Activated CD4-positive, alpha-beta T cell treated with anti-CD3 and anti-CD28 coated beads, Interleukin-2, amount 10 ng/mL, durations not matched to agents 7 days and 5 days (primary cell): Measurements from ENCODE around the gene FHL1. TPM values are rescaled to one million over a fixed set of nuclear protein-coding genes. Genes with fewer than 3 reads are reported as not detected.

Experiments
- CTCF ChIA-PET: fragments of 350-600 bp; sonication (Branson Sonifier 250); formaldehyde crosslinking; loops from one replicate; lab custom pipeline; 2021; ENCODE audit warnings: antibody characterized with exemption; lab: Charles Lee
- POLR2A ChIA-PET: fragments of 350-600 bp; sonication (Branson Sonifier 250); formaldehyde crosslinking; loops from one replicate; lab custom pipeline; 2021; ENCODE audit warnings: antibody characterized with exemption; lab: Charles Lee
- DNase-seq: peaks from one replicate; pipeline ENCODE4 v3.0.0-alpha.2; 2020
- H3K27ac Mint-ChIP-seq: one replicate; pipeline ENCODE4 v1.8.0; 2021; ENCODE audit warnings: mild to moderate bottlenecking, moderate library complexity, mixed read lengths
- H3K27me3 Mint-ChIP-seq: one replicate; pipeline ENCODE4 v1.8.0; 2021; ENCODE audit warnings: mixed read lengths
- H3K36me3 Mint-ChIP-seq: one replicate; pipeline ENCODE4 v1.8.0; 2021; ENCODE audit warnings: low read depth, mixed read lengths
- H3K4me1 Mint-ChIP-seq: one replicate; pipeline ENCODE4 v1.8.0; 2021; ENCODE audit warnings: mixed read lengths
- H3K4me3 Mint-ChIP-seq: one replicate; pipeline ENCODE4 v1.8.0; 2021; ENCODE audit warnings: mild to moderate bottlenecking, moderate library complexity, mixed read lengths
- H3K9me3 Mint-ChIP-seq: one replicate; pipeline ENCODE4 v1.8.0; 2021; ENCODE audit warnings: mixed read lengths
- total RNA-seq, 2 experiments: library from RNA; stranded (reverse); gene quantifications; one replicate each; pipeline ENCODE4 v1.2.3, GENCODE V29; 2021

FHL1 gene
- total RNA-seq, 2 experiments from 2014 or later: 12.8 to 16.7 TPM

DNA sequence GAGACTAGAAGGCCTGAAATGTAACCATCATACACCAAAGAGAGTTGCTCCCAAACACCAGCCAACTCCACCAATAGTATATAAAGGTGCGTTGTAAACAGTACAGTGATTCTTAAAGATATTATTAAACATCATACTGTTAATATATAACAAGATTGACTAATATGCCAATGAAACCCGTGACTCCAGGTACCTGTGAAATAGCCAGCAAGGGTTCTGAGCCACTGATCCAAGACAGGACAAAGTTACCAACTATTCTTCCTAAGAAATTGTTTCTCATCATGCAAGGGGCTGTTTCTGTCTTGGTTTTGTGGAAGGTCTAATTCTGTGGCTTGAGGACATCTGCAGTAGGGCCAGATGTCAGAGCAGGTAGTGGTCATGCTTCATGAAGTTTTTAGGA, 47.2 kb downstream of the FHL1 start:
- no peak for DNase-seq
- ChIA-PET POLR2A (no interaction called here), CTCF (no interaction called here)
- Mint-ChIP-seq H3K36me3 (peaks cover 4% of the 10 kb centered on the region), H3K27ac (no peak overlapping the region), H3K9me3 (no peaks in the 10 kb centered on the region), H3K27me3 (no peaks in the 10 kb centered on the region), H3K4me3 (no peak overlapping the region), H3K4me1 (peaks cover 42% of the 10 kb centered on the region)

DNA sequence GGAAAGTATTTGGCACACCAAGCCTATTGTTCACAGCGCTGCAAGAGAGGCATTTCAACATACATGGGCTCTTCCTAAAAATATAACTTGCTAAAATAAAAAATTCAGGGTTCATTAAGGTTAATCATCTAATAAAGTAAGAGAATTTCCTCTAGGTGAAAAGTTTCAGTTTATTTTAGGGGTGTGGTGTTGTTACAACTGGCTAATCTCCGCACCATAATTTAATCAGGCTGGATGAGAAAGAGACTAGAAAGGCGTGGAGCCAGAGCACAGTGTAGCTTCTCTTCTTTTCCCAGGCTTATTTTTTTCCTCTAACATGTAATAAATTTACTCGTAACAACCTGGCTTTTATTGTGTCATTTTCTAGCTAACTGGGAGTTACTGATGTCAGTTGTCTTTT, 47.9 kb downstream of the FHL1 start:
- H3K9me3 Mint-ChIP-seq: no peaks in the 10 kb centered on the region
- H3K4me1 Mint-ChIP-seq: peaks cover 42% of the 10 kb centered on the region
- no peaks in the 10 kb centered on the region for H3K27me3 Mint-ChIP-seq
- DNase-seq: no peak
- CTCF ChIA-PET: interaction anchor here (1.7 kb wide), 1 partner anchor 9 kb away, joined by 4 read pairs; no protein-coding TSS in a partner anchor
- peaks cover 4% of the 10 kb centered on the region for H3K36me3 Mint-ChIP-seq
- H3K4me3 Mint-ChIP-seq: no peak overlapping the region
- POLR2A ChIA-PET: no interaction called here
- no peak overlapping the region for H3K27ac Mint-ChIP-seq

GRCh38 chrX:136196691-136197155, 49.4 kb downstream of the FHL1 start:
- Mint-ChIP-seq H3K4me3 (no peak overlapping the region), H3K27me3 (no peaks in the 10 kb centered on the region)

DNA sequence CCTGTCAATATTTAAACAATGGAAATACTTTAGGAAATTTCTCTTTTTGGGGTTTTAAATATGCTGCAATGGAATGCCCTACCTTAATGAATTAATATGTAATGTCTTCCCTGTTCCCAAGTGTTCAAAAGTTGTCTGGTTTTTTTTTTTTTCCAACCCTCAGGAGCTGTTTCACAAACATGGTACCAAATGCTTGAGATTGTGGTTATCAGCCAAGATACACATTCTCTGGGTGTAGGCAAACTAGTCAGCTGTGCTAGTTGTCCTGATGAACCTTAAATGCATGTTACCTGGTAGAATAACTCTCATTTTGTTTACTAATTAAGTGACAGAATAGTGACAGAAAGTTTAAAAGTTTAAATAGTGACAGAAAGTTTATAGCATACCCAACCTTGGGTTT, 50.7 kb downstream of the FHL1 start:
- CTCF ChIA-PET: no interaction called here
- no peaks in the 10 kb centered on the region for H3K9me3 Mint-ChIP-seq
- H3K36me3 Mint-ChIP-seq: peaks cover 4% of the 10 kb centered on the region
- H3K27ac Mint-ChIP-seq: no peak overlapping the region
- POLR2A ChIA-PET: no interaction called here
- DNase-seq: no peak
- H3K27me3 Mint-ChIP-seq: no peaks in the 10 kb centered on the region
- H3K4me1 Mint-ChIP-seq: peaks cover 32% of the 10 kb centered on the region
- no peak overlapping the region for H3K4me3 Mint-ChIP-seq

More at GRCh38 chrX:136196691-136197155, 49.4 kb downstream of the FHL1 start:
- POLR2A ChIA-PET: no interaction called here
- Mint-ChIP-seq H3K9me3 (no peaks in the 10 kb centered on the region), H3K36me3 (peaks cover 4% of the 10 kb centered on the region), H3K4me1 (peaks cover 40% of the 10 kb centered on the region), H3K27ac (no peak overlapping the region)
- no peak for DNase-seq
- CTCF ChIA-PET: interaction anchor here (1.7 kb wide), 1 partner anchor 8 kb away, joined by 4 read pairs; no protein-coding TSS in a partner anchor

DNA sequence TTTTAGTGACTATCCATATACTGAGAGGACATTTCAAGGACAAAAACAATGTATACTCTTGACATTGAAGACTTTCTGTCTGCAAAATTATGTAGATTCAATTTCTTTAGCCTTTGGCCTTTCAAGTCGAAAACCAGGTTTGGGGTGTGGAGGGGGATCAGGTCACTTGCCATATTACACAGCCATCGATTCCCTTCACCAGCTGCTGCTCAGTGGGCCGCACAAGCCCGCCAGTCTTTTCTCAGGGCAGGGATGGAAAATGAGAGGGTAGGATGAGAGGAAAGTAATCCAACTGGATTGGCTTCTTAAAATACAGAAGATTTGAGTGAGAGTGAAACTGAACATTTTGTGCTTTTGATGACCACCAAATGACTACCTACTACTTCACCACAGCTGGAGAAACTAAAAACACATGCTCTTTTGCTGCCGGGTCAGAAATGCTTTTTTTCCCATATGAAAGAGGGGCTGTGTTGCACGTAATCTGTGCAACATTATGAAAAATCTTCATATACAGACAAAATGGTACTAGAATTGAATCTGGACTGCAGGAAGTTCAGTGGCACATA, 51.4 kb downstream of the FHL1 start:
- H3K36me3 Mint-ChIP-seq: no peaks in the 10 kb centered on the region

GRCh38 chrX:136199365-136199764, 52.0 kb downstream of the FHL1 start:
- Mint-ChIP-seq H3K27ac (no peak overlapping the region), H3K27me3 (no peaks in the 10 kb centered on the region), H3K4me3 (no peak overlapping the region), H3K36me3 (no peaks in the 10 kb centered on the region), H3K4me1 (peaks cover 31% of the 10 kb centered on the region), H3K9me3 (no peaks in the 10 kb centered on the region)
- ChIA-PET POLR2A (no interaction called here), CTCF (no interaction called here)
- DNase-seq: no peak

More for the DNA sequence above, 51.4 kb downstream of the FHL1 start:
- Mint-ChIP-seq H3K4me1 (peaks cover 32% of the 10 kb centered on the region), H3K27me3 (no peaks in the 10 kb centered on the region), H3K27ac (no peak overlapping the region), H3K9me3 (no peaks in the 10 kb centered on the region), H3K4me3 (no peak overlapping the region)
- CTCF ChIA-PET: no interaction called here
- POLR2A ChIA-PET: no interaction called here
- no peak for DNase-seq

- ChIA-PET CTCF (no interaction called here), POLR2A (no interaction called here)
- no peaks in the 10 kb centered on the region for H3K36me3 Mint-ChIP-seq
- no peak overlapping the region for H3K4me3 Mint-ChIP-seq
- no peak overlapping the region for H3K27ac Mint-ChIP-seq
- H3K9me3 Mint-ChIP-seq: no peaks in the 10 kb centered on the region
- no peaks in the 10 kb centered on the region for H3K27me3 Mint-ChIP-seq
- DNase-seq: peak; percentile 37
- H3K4me1 Mint-ChIP-seq: peaks cover 38% of the 10 kb centered on the region
These were observed 53.1 kb downstream of the FHL1 start for GRCh38 chrX:136200466-136200865.

DNA sequence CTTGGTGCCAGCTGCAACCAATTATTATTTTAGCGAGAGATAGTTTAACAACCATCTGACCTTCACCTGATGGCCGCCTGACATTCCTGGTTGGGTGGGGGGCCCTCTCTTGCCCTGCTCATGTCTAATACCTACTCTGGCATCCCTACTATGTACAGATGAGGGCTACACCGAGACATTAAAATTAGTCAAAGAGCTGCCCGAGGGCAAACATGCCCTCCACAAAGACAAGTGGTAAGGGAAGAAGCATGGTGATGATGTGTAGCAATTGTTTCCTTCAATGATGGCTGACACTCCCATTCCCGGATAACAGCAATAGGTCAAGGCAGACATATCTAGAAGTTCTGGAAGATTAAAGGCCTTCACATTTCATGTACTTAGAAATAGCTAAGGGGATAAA, 54.3 kb downstream of the FHL1 start:
- H3K27ac Mint-ChIP-seq: no peak overlapping the region
- H3K4me1 Mint-ChIP-seq: peaks cover 36% of the 10 kb centered on the region
- no peak overlapping the region for H3K4me3 Mint-ChIP-seq
- CTCF ChIA-PET: no interaction called here
- H3K36me3 Mint-ChIP-seq: no peaks in the 10 kb centered on the region
- H3K27me3 Mint-ChIP-seq: no peaks in the 10 kb centered on the region
- no peak for DNase-seq
- POLR2A ChIA-PET: no interaction called here
- H3K9me3 Mint-ChIP-seq: no peaks in the 10 kb centered on the region

- DNase-seq: no peak
- Mint-ChIP-seq H3K4me3 (no peak overlapping the region), H3K27me3 (no peaks in the 10 kb centered on the region), H3K4me1 (peaks cover 36% of the 10 kb centered on the region), H3K9me3 (no peaks in the 10 kb centered on the region), H3K36me3 (no peaks in the 10 kb centered on the region), H3K27ac (peak overlapping the region; percentile 3)
- POLR2A ChIA-PET: no interaction called here
- CTCF ChIA-PET: interaction anchor here (1.3 kb wide), 1 partner anchor 12 kb away, joined by 3 read pairs; no protein-coding TSS in a partner anchor
These were observed 55.6 kb downstream of the FHL1 start for GRCh38 chrX:136202889-136203288.

DNA sequence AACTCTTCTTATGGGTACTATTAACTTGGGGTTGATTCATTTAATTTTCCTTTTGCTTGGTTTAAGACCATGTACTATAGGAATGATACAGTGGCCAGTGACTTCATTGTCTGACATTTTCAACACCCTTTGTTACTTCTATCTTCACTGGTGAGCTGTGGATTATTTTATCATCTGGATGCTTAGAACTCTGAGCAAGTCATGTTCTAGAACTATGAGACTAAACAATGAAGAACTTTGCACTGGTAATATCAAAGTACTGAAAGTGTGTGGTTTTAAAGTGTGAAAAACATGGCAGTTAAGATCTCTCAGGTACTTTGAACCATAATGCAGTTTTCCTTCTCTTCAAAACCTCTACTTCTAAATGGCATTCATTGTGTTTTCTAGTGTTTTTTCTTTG, 56.1 kb downstream of the FHL1 start:
- no peak for DNase-seq
- CTCF ChIA-PET: interaction anchor here (1.3 to 1.4 kb wide), 2 partner anchors 7 to 13 kb away, joined by 3 to 4 read pairs; no protein-coding TSS in a partner anchor
- POLR2A ChIA-PET: no interaction called here
- no peaks in the 10 kb centered on the region for H3K27me3 Mint-ChIP-seq
- no peak overlapping the region for H3K4me3 Mint-ChIP-seq
- peaks cover 36% of the 10 kb centered on the region for H3K4me1 Mint-ChIP-seq
- H3K9me3 Mint-ChIP-seq: no peaks in the 10 kb centered on the region
- no peaks in the 10 kb centered on the region for H3K36me3 Mint-ChIP-seq
- H3K27ac Mint-ChIP-seq: peak overlapping the region; percentile 3

DNA sequence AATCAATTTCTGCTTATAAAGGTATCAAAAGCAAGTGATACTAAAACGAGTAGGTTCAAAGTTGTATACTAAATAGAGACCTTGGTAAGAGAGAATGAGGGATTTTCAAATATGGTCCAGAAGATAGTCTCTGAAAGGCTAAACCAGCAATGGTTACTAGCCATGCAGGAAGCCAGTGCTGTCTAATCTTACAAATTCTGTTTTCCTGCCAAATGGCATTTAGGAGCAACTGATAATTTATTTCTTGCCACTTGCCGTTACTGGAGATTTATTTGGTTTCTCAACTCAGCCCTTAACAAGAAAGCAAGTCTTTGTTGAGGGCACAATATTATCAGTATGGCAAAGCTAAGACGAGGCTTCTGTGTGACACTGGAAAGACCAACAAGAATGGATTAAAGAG, 56.6 kb downstream of the FHL1 start:
- DNase-seq: no peak
- peak overlapping the region; percentile 3 for H3K27ac Mint-ChIP-seq
- CTCF ChIA-PET: interaction anchor here (1.4 kb wide), 1 partner anchor 8 kb away, joined by 4 read pairs; no protein-coding TSS in a partner anchor
- peaks cover 36% of the 10 kb centered on the region for H3K4me1 Mint-ChIP-seq
- no peaks in the 10 kb centered on the region for H3K27me3 Mint-ChIP-seq
- no peak overlapping the region for H3K4me3 Mint-ChIP-seq
- H3K9me3 Mint-ChIP-seq: no peaks in the 10 kb centered on the region
- H3K36me3 Mint-ChIP-seq: no peaks in the 10 kb centered on the region
- POLR2A ChIA-PET: no interaction called here

GRCh38 chrX:136204571-136204970, 57.2 kb downstream of the FHL1 start:
- no peak overlapping the region for H3K4me3 Mint-ChIP-seq
- H3K4me1 Mint-ChIP-seq: peaks cover 36% of the 10 kb centered on the region
- H3K27me3 Mint-ChIP-seq: no peaks in the 10 kb centered on the region
- H3K36me3 Mint-ChIP-seq: peaks cover 2% of the 10 kb centered on the region
- POLR2A ChIA-PET: no interaction called here
- peak overlapping the region; percentile 80 for H3K27ac Mint-ChIP-seq
- peak; percentile 47 for DNase-seq
- CTCF ChIA-PET: interaction anchor here (1.4 kb wide), 1 partner anchor 9 kb away, joined by 4 read pairs; no protein-coding TSS in a partner anchor
- H3K9me3 Mint-ChIP-seq: no peaks in the 10 kb centered on the region

GRCh38 chrX:136205882-136206380, 58.6 kb downstream of the FHL1 start:
- no peaks in the 10 kb centered on the region for H3K27me3 Mint-ChIP-seq
- no peaks in the 10 kb centered on the region for H3K9me3 Mint-ChIP-seq
- ChIA-PET CTCF (no interaction called here), POLR2A (no interaction called here)
- H3K36me3 Mint-ChIP-seq: peaks cover 2% of the 10 kb centered on the region
- H3K4me3 Mint-ChIP-seq: no peak overlapping the region
- no peak for DNase-seq
- peaks cover 34% of the 10 kb centered on the region for H3K4me1 Mint-ChIP-seq
- peak overlapping the region; percentile 54 for H3K27ac Mint-ChIP-seq
